HG02938 (cell line): ENCODE measurements around the gene RAB1A.

Experiments used
- ATAC-seq: cut with Tn5 transposase; IDR thresholded peaks from one replicate; pipeline ENCODE4 v1.9.1; 2021; ENCODE audit warnings: mild to moderate bottlenecking, moderate library complexity; ENCODE audit not compliant: unreplicated experiment

Gene RAB1A

DNA sequence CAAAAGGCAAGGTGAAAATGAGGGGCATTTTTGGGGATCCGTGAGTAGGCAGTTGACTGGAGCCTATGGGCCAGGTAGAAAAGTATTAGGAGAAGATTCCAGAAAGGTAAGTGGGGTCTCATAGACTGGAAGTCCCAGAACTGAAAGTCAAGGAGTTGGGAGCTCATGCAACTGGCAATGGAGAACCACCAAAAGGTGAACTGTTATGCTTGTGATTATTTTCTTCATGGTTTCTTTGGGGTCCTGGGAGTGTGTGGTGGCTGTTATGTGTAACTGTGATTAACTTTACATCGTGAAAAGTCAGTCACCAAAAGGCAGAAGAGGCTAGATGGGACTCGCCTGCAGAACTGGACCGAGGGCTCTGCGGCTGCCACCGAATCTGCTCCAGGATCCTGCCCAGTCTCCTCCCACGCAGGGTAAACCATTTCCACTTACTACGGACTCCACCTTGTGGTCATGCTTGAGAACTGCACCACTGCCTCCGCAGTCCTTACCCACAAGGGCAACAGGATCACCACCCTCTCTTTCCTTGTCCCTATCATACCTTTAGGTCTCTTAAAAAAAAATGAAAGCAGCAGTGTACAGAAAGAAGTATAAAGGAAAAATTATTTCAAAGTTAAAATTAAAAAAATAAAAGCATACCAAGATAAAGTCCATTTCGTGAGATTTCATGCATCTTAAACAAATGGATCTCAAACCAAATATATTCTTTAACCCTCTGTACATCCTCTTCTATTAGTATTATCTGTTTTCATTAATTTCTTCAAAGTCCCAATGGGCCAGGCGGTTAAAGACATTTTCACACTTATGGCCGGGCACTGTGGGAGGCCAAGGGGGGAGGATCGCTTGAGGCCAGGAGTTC, 89.3 kb downstream of the RAB1A start:
- no peak for ATAC-seq

DNA sequence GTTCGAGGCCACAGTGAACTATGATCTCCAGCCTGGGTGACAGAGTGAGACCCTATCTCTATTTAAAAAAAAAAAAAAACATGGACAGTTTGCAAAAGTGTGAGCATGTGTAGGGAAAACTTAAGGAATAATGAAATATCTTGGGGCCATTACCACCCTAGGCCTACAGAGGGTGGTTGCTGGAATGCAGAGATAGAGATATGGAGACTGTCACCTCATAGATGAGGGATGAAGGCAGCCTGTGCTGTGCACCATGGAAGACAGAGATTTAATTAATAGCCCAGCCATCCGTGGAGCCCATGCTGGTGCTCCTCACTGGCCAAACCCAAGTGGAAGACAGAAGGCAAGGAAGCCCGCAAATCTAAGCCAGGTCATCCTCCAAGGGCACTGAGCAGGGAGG, 90.3 kb downstream of the RAB1A start:
- no peak for ATAC-seq

DNA sequence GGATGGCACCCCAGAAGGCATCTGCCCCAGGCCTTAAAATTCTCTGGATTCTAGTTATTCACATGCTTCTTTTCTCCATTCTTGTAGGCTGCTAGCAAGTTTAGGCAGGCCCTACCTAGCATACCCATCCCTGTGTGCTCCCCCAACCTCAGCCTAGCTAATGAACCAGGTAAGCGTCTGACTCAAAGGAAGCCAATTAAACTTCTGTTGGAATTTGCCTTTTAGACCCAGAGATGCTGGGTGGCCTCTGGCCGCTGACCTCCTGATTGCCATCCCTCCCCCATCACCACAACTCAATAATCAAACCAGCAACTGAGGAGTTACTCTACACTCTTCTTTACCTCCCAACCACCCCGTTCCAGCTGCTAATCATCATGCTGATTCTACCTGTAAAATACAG, 92.7 kb downstream of the RAB1A start:
- ATAC-seq = no peak
